ENCODE data around the gene DENND4C.

DENND4C gene

GRCh38 chr9:19416143-19416542 is 185.7 kb downstream of the DENND4C start:
- no peak for DNase-seq

DNA sequence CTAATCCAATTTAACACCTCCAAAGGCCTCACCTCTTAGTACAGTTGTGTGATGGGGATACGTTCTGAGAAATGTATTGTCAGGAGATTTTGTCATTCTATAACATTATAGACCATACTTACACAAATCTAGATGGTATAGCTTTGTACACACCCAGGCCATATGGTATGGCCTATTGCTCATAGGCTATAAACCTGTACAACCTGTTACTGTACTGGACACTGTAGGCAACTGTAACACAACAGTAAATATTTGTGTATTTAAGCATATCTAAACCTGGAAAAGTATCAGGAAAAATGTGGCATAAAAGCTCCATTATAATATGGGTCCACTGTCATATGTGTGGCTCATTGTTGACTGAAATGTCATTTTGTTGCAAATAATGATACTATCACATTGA is 190.4 kb downstream of the DENND4C start:
- DNase-seq = no peak

Data from NCI-H526 (cell line).